GM18508 (cell line): ENCODE measurements around the gene MEF2D.

Source experiments
- ATAC-seq: cut with Tn5 transposase; IDR thresholded peaks from one replicate; pipeline ENCODE4 v1.9.1; 2021; ENCODE audit warnings: moderate number of reproducible peaks; ENCODE audit not compliant: insufficient read depth, unreplicated experiment

MEF2D gene

DNA sequence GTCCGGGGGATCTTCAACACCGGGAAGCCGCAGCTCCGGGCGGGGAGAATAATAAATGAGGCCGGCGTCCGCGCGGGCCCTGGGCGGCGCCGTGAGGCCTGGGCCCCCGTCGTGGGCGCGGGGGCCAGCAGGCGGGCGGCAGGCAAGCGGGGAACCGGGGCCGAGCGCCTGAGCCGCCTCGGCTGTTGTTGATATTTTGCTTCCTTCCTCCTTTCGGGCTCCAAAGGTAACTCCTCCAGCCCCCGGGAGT, at the start of gene MEF2D:
Gene MEF2D, minus strand, starts transcription at position 233 of the 250 bp plus-strand sequence. CDS start 17,483 bp downstream, outside the sequence.
- ATAC-seq: no peak

DNA sequence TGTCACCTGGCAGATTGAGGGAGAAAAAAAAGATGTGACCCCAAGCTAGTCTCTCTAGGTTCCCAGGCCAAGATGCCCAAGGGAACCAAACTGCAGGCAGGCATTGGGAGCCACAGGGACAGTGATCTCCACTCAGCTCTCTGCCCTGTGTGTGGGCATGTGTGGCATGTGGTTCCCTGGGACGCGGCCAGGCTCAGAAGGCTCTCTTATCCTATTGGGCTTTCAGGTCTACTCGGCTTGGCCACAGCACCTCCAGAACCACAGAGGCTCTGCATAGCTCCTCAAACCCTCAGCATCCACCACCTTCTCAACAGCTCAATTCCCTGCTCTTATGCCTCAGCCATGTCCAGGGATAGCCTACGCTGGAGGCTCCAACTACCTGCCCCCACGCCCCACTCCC, 49.8 kb upstream of the MEF2D start:
- ATAC-seq: no peak

DNA sequence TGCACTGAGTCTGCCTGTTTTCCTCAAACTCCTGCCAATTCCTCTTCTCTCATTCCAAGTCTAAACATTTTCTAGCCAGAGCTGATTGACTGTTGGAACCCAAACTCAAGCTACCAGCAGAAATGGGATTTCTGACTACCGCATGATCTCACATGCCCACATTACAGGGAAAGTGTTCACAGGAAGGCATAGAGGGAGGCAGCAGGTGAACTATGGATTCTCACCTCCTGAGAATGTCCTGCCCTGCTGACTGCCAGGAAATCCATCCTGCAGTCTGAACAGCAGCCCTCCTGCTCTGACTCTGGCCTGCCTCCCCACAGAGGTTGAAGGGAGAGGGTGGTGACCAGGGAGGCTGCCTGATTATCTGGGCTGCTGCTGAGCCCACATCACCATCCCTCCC, 49.3 kb upstream of the MEF2D start:
- no peak for ATAC-seq

DNA sequence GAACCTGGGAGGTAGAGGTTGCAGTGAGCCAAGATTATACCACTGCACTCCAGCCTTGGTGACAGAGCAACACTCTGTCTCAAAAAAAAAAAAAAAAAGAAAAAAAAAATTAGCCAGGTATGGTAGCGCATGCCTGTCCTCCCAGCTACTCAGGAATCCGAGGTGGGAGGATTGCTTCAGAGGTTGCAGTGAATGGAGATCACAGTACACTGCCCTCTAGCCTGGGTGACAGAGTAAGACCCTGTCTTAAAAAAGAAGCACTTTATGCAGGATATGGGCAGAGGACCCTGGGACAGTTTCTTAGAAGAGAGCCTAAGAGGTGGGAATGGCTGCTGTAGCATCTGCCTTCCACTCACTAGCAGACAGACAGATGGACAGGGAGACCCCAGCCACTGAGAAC, 48.8 kb upstream of the MEF2D start:
- no peak for ATAC-seq

DNA sequence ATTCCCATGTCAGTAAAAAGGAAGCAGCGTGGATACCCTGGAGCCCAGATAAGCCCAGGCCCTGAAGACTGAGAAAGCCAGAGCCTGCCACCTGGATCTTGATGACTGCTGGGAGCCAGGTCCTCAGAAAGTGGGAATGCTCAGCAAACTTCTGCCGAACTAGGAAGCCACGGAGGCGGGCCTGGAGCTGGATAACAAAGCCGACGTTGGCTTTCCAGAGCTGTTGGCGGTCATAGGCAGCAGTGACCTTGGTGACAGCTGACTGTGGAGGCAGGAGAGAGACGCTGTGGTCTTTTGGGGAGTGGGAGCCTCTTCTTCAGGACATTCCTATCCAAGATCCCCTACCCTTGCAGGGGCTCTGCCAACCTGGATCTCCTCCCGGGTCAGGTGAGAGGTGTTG, 47.4 kb upstream of the MEF2D start:
- ATAC-seq: no peak

DNA sequence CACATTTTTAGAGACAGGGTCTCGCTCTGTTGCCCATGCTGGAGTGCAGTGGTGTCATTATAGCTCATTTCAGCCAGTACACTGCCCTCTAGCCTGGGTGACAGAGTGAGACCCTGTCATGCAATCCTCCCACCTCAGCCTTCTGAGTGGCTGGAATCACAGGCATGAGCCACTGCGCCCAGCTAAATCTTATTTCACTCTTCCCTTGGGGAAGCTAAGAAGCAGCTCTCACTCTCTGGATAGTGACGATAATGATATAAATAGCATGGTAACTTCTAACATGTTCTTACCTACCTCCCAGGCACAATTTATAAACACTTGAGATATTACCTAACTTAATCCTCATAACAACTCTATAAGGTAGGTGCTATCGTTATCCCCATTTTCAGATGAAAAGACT, 46.9 kb upstream of the MEF2D start:
- no peak for ATAC-seq

DNA sequence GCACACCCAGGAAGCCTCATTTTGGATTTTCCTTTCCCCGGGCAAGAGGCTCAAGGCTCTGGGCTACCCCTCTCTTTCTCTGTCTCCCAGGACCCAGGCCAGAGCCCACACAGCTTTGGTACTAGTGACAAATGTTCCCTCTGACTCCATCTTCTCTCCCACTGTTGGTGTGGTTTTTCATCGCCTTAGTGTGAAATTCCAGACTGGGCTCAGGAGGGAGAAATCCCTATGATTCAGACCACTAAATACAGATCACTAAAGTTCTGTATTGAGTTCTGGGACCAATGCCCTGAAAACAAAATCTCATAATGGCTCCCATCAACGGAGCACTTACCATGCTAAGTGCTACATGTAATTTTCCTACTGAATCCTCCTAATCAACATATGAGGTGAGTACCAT, 45.7 kb upstream of the MEF2D start:
- ATAC-seq: no peak

DNA sequence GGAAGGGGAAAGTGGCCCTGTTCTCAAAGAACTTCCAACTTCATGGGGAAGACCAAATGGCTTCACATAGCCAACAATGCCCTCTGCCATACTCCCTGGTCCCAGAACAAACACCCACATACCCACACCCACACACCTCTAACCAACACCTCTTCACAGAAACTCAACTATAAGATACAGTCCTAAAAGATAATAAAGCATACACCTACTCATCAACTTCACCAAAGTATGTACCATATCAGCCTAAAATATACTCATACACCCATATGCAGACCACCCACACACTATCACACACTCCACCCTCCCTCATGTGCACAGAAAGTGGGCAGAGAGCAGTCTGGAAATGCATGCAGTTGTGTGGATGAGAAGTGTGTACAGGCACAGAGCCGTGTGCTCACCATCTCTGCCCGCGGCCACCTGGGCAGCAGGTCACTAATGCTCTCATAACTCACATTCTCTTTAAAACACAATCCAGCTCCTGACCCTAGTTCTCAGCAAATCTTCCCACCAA, 44.1 kb upstream of the MEF2D start:
- no peak for ATAC-seq

DNA sequence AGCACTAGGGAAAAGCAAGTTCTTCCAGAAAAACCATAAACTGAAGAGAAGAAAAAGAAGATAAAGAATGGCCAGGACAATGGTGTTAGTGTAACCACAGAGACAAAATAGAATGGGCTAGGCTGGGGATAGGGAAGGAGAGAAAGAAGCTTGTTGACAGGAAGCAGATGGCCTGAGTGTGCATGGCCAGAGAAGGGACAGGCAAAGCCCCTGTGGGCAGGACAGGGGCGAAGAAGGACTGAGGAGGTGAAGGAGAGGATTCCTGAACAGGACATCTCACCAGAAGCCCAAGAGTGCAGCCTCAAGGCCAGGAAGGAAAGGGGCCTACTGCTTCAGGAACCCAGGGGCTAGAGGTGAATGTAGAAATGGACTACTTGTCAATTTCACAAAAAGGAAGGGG, 42.5 kb upstream of the MEF2D start:
- ATAC-seq: no peak

DNA sequence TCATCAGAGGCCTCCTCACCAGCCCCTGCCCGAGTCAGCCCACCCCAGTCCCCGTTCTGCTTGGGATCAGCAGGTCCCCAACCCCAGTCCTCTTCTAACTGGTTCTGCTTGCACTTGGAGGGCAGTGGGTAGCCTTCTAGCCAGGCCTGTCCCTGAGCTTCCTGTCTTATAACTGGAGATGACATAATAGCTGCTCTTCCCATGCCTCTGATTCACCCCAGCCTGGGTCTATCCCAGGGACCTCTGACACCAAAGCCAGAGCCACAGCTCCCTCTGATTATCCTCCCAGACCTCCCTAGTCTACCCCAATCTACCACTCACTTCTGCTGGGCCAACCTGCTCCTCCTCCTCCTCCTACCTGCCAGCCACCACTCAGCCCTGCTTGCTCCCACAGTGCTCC, 40.4 kb upstream of the MEF2D start:
- no peak for ATAC-seq

DNA sequence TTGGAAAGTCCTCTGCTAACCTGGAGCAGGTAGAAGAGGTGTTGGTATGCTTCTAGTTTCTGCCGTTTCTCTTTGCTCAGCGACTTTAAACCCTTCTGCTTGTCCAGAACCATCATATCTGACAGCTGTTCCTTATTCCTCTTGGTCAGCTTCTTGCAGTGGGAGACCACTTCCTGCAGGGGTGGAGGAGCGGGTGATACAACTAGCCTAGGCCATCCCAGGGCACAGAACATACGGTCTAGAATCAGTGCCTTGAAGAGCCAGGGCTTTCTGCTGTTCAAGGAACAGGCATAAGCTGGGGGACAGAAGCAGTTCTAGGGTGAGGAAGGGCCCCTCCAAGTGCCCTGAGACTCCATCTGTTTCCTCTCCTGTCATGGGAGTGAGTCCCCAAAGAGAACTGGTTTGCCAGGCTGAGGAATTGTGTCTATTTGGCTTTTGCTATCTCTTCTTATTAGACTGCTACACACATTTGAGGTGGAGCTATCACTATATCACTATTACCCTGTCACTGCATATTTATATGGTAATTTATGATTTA, 39.3 kb upstream of the MEF2D start:
- ATAC-seq: no peak

DNA sequence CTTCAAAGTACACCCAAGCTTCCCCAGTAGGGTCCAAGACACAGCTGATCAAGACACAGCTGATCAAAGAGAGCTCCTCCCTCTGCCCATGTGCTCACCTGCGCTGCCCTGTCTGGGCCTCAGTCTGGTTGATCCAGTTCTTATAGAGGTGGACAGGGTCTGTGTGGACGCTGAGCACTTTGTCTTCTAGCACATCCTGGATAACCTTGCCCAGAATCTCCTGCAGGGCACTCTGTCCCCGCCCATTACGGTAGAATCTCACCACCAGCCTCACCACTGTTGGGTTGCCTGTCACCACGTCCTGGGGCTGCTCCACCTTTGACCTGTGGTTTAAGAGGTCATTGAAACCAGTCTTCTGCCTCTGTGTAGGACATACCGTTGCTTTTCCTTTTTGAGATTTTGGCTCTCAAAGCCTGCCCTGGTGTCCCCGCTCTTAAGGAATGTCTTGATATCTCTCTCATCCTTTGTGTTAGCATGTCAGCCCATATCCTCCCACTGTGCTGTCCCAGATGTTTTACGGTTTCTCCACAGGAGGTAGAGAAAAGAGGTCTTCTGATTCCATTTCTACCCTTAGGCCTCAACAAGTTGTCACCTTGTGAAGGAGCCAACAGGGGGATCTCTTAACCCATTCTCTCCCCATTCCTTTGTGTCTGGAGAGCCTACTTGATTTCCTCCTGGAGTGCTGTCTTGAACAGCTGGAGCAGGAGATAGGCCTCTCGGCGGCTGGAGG, 38.3 kb upstream of the MEF2D start:
- no peak for ATAC-seq

DNA sequence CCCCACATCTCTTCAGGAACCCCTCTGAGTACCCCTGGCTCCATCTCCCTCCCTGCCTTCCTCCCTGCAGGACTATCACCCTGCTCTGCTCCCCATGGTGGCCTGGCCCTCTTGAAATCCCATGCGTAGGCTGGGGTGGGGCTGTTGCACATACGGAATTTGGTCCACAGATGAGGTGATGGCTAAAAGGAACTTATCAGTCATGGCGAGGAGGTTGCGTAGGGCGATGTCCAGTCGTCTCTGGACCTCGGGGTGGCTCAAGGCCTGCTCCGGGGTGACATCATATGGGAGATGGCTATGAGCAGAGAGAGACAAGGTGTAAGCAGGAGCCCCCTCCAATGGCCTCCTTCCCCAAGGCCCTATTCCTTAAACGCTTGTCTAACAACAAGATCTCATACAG, 36.5 kb upstream of the MEF2D start:
- no peak for ATAC-seq

DNA sequence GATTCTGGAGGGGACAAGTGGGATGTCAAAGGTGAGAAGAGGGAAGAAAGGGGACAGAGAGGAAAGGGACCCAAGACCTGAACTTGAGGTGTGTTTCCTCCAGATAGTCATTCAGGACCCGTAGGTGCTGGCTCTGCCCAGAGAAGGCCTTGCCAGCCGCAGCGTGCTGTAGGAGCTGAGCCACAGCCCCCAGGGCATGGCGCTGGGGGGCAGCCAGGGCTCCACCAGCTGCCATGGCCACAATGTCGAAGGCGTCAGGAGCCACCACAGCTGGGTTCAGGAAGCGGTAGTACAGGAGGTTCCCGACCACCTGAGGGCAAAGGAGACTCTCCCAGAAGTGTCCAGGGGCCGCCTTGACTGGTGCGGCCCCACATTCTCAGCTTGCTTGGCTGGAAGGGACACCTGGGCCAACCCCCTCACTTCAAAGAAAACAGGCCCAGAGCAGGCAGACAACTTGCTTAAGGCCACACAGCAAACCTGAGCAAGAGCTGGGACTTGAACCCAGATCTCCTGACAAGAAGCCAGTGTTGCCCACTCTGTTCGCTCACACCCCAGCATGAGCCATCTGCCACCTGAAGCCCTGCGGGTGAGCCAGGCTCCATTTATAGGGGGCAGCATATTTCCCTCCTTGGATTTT, 34.0 kb upstream of the MEF2D start:
- no peak for ATAC-seq

DNA sequence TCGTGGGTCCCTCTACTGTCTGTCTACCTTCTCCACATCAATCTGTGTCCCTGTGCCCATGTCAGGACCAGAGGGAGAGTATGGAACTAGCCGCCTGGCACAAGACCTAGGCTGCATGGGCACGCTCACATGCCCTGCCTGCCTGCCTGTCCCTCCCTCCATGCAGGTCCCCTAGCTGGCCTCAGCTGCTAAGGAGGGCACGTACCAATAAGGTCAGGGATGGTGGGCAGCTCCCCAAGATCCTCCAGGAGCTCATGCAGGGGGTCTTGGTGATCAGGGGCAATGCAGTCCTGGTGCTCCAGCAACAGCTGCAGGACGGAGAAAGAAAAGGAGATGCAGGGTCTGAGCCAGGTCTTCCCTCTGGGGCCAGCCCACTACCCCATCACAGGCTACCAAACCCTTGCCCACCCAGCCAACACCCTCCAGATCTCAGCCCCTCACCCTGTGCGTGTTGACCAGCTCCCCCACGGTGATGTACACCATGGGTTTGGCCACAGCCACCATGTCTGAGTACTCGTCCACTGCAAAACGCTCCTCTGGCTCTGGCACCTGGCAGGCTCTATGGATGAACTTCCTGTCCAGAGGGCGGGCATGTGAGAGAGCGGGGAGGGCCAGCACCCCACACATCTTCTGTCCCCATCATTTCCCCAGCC, 33.1 kb upstream of the MEF2D start:
- no peak for ATAC-seq

DNA sequence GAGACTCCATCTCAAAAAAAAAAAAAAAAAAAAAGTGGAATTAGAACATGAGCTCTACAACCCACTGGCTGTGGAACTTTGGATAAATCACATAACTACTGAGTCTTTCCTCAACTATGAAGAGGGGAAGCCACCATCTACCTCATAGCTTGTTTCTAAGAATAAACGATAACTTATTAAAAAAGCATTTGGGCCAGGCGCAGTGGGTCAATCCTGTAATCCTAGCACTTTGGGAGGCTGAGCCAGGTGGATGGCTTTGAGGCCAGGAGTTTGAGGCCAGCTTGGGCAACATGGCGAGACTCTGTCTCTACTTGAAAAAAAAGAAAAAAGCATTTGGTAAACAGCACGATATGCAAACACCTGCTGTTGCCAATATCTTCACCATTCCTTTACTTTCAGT, 31.8 kb upstream of the MEF2D start:
- ATAC-seq: no peak

DNA sequence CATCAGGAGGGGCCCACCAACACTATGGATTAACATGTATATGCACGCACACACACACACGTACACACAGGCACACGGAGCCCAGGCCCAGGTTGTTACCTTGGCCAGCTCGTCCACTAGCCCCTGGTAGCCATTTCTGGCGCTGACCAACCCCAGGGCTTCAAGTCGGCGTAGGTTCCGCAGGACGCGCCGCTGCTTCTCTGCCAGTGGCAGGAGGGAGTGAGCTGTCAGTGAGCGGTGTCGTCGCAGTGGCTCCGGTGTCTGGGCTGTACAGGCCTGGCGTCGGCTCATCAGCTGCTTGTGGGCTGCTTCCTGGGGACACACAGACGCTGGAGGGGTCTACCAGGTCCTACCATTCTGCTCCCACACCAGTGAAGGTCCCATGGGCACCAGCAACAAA, 29.4 kb upstream of the MEF2D start:
- no peak for ATAC-seq

DNA sequence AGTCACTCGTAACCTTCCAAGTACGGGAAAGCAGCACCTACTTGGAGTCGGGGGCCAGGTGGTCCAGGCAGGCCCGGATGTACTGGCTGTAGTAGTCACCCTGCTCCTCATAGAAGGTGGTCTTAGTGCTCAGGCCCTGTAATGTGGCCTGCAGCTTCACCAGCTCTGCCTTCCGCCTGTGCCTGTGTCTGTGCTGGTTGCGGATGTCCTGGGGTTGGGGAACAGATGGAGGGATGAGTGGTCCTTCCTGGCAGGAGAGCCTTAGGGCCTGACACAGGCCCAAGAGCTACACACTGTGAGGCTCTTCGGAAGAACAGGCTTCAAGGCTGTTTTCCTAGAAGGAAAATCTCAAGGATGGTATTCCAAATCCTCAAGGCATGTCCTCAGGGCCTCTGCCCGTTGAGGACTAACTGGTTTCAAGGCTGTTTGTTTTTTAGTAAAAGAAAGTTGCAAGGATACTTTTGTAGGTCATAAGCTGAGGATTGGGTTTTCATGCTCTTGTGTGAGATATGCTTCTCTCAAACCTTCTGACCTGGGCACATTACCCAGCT, 28.4 kb upstream of the MEF2D start:
- ATAC-seq: no peak

DNA sequence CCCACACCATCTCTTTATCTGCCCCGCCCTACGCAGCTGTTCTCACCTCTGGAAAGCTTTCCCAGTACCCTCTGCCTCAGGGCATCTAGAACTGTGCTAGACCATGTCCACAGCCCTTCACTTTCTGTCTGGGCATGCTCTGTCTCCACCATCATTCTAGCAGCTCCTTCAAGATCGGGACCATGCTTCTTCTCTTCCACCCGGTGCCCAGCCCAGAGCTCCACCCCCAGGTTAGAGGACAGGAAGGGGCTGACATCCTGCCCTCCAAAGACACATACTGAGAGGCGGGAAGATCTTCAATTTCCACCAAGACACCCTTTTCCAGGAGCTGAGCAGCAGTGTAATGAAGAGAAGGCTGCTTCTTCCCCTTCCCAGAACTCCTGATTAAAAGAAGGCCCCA, 27.7 kb upstream of the MEF2D start:
- no peak for ATAC-seq

DNA sequence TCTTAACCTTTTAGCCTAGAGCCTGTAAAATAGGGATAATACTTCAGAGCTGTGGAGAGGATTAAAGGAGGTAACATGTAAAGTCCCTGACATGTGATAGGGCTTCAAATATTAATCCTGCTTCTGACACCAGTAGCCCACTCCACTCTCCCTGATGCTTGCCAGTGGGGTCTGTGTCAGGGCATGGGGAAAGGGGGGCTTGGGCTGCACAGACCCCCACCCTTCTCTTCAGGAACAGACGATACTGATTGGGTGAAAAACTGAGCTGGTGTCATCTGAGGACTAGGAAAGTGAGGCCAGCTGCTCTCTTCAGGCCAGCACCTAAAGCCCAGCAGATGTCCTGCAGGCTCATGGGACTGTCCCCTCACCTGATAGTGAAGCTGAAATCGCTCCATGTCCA, 27.0 kb upstream of the MEF2D start:
- ATAC-seq: no peak

DNA sequence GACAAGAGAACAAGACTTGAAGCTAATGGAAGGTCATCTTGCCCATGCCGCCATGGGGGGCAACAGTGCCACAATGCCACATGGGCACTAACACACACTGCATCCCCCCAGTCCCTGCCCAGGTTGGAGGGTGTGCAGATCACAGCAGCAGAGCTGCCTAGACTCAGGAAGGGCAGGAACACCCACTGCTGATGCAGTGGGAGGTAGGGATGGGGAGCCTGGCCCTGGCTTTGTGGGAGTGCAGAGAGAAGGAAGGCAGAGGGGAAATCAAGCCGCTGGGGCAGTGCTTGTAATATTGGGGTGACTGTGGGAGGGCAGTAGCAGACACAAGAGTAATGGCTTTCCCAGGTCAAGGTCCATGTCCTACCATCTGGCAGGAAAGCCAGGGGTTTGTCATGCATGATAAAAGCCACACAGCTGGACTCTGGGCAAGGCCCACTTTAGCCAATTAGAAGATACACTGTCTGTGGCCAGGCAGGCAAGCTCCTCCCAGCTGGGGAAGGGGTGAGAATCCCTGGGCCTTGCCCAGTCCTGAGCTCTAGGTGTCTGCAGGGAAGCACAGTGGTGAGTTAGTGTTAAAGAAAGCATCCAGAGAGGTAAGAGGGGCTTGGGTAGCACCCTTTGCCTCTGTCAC, 25.4 kb upstream of the MEF2D start:
- no peak for ATAC-seq
